NT2/D1 (cell line): ENCODE results near the gene COL11A1.

ENCODE experiments used
- DNase-seq: peaks from one replicate; pipeline ENCODE4 v3.0.0-alpha.2; 2011; ENCODE audit warnings: low read depth, low spot score
- H3K27me3 ChIP-seq: 2 replicates; pipeline ENCODE4 v1.6.0; 2011; ENCODE audit warnings: mild to moderate bottlenecking; ENCODE audit not compliant: insufficient read length, insufficient read depth
- H3K36me3 ChIP-seq: 2 replicates; pipeline ENCODE4 v1.6.1; 2011; ENCODE audit warnings: mild to moderate bottlenecking, low read length, mixed read lengths; ENCODE audit not compliant: insufficient read depth, insufficient read length
- H3K4me1 ChIP-seq: 2 replicates; pipeline ENCODE4 v1.5.1; 2011; ENCODE audit not compliant: insufficient read depth, insufficient read length
- H3K4me3 ChIP-seq: 2 replicates; pipeline ENCODE4 v1.5.1; 2011; ENCODE audit warnings: low read depth; ENCODE audit not compliant: insufficient read length
- H3K9ac ChIP-seq: 2 replicates; pipeline ENCODE4 v1.6.0; 2011; ENCODE audit warnings: low read depth; ENCODE audit not compliant: insufficient read length
- H3K9me3 ChIP-seq: 2 replicates; pipeline ENCODE4 v1.5.1; 2011; ENCODE audit warnings: mild to moderate bottlenecking, low read length; ENCODE audit not compliant: insufficient read depth
- SUZ12 ChIP-seq: IDR thresholded peaks from 2 replicates; pipeline ENCODE4 v1.6.1; 2011; ENCODE audit not compliant: insufficient read length, insufficient read depth; ENCODE audit errors: extremely low read depth
- YY1 ChIP-seq: IDR thresholded peaks from 2 replicates; pipeline ENCODE4 v1.6.1; 2011; ENCODE audit not compliant: insufficient read length, insufficient read depth
- ZNF274 ChIP-seq: IDR thresholded peaks from 2 replicates; pipeline ENCODE4 v1.6.1; 2011; ENCODE audit warnings: mild to moderate bottlenecking, low read depth, low read length

COL11A1 gene

DNA sequence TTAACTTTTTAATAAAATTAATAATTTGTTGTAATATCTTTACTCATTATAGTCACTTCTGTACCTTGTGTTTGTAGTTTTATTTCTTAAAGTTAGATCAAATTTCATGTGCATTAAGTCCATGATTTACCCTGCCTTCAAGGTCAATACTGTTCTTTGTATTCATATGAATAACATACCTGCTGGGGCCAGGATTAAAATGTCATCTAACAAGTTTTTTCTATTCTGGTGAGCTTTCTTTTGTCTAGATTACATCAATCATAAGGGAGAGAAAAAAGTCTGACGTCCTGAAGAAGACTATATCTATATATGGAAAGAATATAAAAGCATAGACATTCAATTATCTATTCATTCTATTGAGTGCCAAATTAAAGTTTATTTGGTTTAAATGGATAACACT, 232.6 kb downstream of the COL11A1 start:
- no peaks in the 10 kb centered on the region for H3K27me3 ChIP-seq
- H3K9ac ChIP-seq = no peak overlapping the region
- no peak overlapping the region for H3K4me3 ChIP-seq
- TF ChIP-seq ZNF274 (no peak), YY1 (no peak), SUZ12 (no peak)
- no peak for DNase-seq
- H3K9me3 ChIP-seq = peaks cover 12% of the 10 kb centered on the region; the same call in 1 of the 2 replicates
- H3K36me3 ChIP-seq = no peaks in the 10 kb centered on the region
- H3K4me1 ChIP-seq = no peaks in the 10 kb centered on the region

GRCh38 chr1:102872526-102872925, 235.8 kb downstream of the COL11A1 start:
- H3K9ac ChIP-seq = no peak overlapping the region
- peak; percentile 15 for DNase-seq
- no peak overlapping the region for H3K4me3 ChIP-seq
- H3K9me3 ChIP-seq = peaks cover 12% of the 10 kb centered on the region; the same call in 1 of the 2 replicates
- no peaks in the 10 kb centered on the region for H3K27me3 ChIP-seq
- TF ChIP-seq ZNF274 (no peak), YY1 (no peak), SUZ12 (no peak)
- H3K36me3 ChIP-seq = no peaks in the 10 kb centered on the region
- H3K4me1 ChIP-seq = no peaks in the 10 kb centered on the region

- no peak for DNase-seq
- no peaks in the 10 kb centered on the region for H3K27me3 ChIP-seq
- H3K9ac ChIP-seq = no peak overlapping the region
- no peaks in the 10 kb centered on the region for H3K36me3 ChIP-seq
- no peak overlapping the region for H3K4me3 ChIP-seq
- no peak for TF ChIP-seq YY1
- no peak for TF ChIP-seq SUZ12
- TF ChIP-seq ZNF274 = no peak
- peaks cover 12% of the 10 kb centered on the region; the same call in 1 of the 2 replicates for H3K9me3 ChIP-seq
- H3K4me1 ChIP-seq = no peaks in the 10 kb centered on the region
These were observed 236.2 kb downstream of the COL11A1 start for GRCh38 chr1:102872097-102872496.

- no peak overlapping the region for H3K4me3 ChIP-seq
- no peak for DNase-seq
- TF ChIP-seq YY1 = no peak
- TF ChIP-seq ZNF274 = no peak
- TF ChIP-seq SUZ12 = no peak
- H3K36me3 ChIP-seq = no peaks in the 10 kb centered on the region
- no peaks in the 10 kb centered on the region for H3K9me3 ChIP-seq
- no peak overlapping the region for H3K9ac ChIP-seq
- no peaks in the 10 kb centered on the region for H3K27me3 ChIP-seq
- H3K4me1 ChIP-seq = no peaks in the 10 kb centered on the region
These were observed 244.6 kb downstream of the COL11A1 start for GRCh38 chr1:102863704-102864103.

- Histone ChIP-seq H3K27me3 (no peaks in the 10 kb centered on the region), H3K9me3 (peaks cover 4% of the 10 kb centered on the region), H3K4me3 (no peak overlapping the region), H3K4me1 (no peaks in the 10 kb centered on the region), H3K9ac (no peak overlapping the region), H3K36me3 (no peaks in the 10 kb centered on the region)
- DNase-seq = no peak
- TF ChIP-seq SUZ12 (no peak), ZNF274 (no peak)
These were observed 247.1 kb downstream of the COL11A1 start for GRCh38 chr1:102861247-102861646.

DNA sequence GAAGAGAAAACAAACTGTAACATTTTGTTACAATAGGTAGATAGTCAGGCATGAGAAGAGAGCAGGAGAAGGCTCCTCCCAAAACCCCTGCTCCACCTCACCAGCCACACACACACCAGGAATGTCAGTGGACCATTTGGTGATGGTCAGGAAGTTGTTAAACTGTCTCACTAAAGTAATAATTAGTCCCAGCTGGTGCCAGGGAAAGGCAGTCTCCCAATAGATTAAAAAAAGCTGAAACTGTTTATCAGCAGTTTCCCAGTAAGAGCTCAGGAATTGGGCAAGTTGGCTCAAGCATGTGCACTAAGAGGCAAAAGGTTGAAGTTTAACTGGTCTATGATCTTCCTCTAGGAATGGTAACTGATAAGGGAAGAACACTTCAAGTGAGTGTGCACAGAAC, 249.6 kb downstream of the COL11A1 start:
- Histone ChIP-seq H3K4me3 (no peak overlapping the region), H3K27me3 (no peaks in the 10 kb centered on the region), H3K9ac (no peak overlapping the region), H3K36me3 (no peaks in the 10 kb centered on the region), H3K4me1 (no peaks in the 10 kb centered on the region), H3K9me3 (peaks cover 15% of the 10 kb centered on the region)
- TF ChIP-seq SUZ12 = no peak
- DNase-seq = no peak

DNA sequence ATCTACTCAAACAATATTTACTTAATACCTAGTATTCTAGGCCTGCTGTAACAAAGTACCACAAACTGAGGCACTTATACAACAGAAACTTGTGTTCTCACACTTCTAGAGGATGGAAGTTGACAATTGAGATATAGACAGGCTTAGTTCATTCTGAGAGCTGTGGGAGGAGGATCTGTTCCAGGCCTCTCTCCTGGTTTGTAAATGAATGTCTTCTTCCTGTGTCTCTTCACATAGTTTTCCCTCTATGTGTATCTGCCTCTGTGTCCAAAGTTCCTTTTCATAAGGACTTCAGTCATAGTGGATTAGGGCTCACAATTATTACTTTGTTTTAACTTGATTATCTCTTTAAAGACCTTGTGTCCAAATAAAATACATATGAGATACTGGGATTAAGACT, 251.1 kb downstream of the COL11A1 start:
- TF ChIP-seq SUZ12 (no peak), ZNF274 (no peak), YY1 (no peak)
- no peaks in the 10 kb centered on the region for H3K36me3 ChIP-seq
- DNase-seq = no peak
- no peaks in the 10 kb centered on the region for H3K27me3 ChIP-seq
- H3K9me3 ChIP-seq = peaks cover 19% of the 10 kb centered on the region
- H3K9ac ChIP-seq = no peak overlapping the region
- H3K4me3 ChIP-seq = no peak overlapping the region
- no peaks in the 10 kb centered on the region for H3K4me1 ChIP-seq

DNA sequence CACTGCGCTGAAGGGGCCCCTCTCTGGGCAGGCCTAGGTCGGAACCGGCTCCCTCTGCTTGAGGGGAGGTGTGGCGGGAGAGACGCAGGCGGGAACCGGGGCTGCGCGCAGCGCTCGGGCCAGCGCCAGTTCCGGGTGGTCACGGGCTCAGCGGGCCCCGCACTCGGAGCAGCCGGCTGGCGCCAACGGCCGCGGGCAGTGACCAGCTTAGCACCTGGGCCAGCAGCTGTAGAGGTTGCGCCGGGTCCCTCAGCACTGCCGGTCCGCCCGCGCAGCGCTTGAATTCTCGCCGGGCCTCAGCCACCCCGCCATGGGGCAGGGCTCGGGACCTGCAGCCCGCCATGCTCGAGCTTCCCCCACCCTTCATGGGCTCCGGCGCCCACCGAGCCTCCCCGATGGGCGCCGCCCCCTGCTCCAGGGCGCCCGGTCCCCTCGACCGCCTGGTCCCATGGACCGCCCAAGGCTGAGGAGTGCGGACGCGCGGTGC, 254.6 kb downstream of the COL11A1 start:
- Histone ChIP-seq H3K4me1 (no peaks in the 10 kb centered on the region), H3K9me3 (peaks cover 19% of the 10 kb centered on the region), H3K9ac (no peak overlapping the region), H3K4me3 (no peak overlapping the region), H3K36me3 (no peaks in the 10 kb centered on the region), H3K27me3 (no peaks in the 10 kb centered on the region)
- no peak for TF ChIP-seq YY1
- no peak for TF ChIP-seq SUZ12
- TF ChIP-seq ZNF274 = no peak
- no peak for DNase-seq
